Naive thymus-derived CD8-positive, alpha-beta T cell (primary cell): ENCODE results near the gene TCERG1L. TPM values are rescaled to one million over a fixed set of nuclear protein-coding genes. Genes with fewer than 3 reads are reported as not detected.

ENCODE experiments used
- ATAC-seq, 2 donors: fragments of 150-1000 bp; cut with Tn5 transposase in 1 of 2; sonication (Bioruptor Pico), chemical (Tn5 transposase) in 1 of 2; 1 replicate in 1 of 2; 2 replicates in 1 of 2; pipeline ENCODE4 v1.10.0; 2021; ENCODE audit warnings: mild to moderate bottlenecking in 2 of 2, moderate library complexity in 2 of 2
- POLR2A ChIA-PET: fragments of 350-600 bp; sonication (Branson Sonifier 250); formaldehyde crosslinking; loops from one replicate; lab custom pipeline; 2021; ENCODE audit warnings: antibody characterized with exemption; lab: Charles Lee
- DNase-seq, 10 donors: peaks; one replicate each; pipeline versions ENCODE4 v3.0.0 to v3.0.0-alpha.2; 2020 to 2022
- H3K27ac Mint-ChIP-seq, 10 donors: one replicate each; pipeline ENCODE4 v1.8.0; 2020 to 2022; ENCODE audit warnings: mild to moderate bottlenecking in 10 of 10, mixed read lengths in 10 of 10, moderate library complexity in 4 of 10, inconsistent platforms in 1 of 10
- H3K27me3 Mint-ChIP-seq, 5 donors: one replicate each; pipeline ENCODE4 v1.8.0; 2021 to 2022; ENCODE audit warnings: mixed read lengths in 5 of 5
- H3K36me3 Mint-ChIP-seq, 3 donors: one replicate each; pipeline ENCODE4 v1.8.0; 2020 to 2022; ENCODE audit warnings: mixed read lengths in 3 of 3, mild to moderate bottlenecking in 2 of 3, inconsistent platforms in 1 of 3
- H3K4me1 Mint-ChIP-seq, 4 donors: one replicate each; pipeline ENCODE4 v1.8.0; 2021 to 2022; ENCODE audit warnings: mixed read lengths in 4 of 4
- H3K4me3 Mint-ChIP-seq, 10 donors: one replicate each; pipeline ENCODE4 v1.8.0; 2020 to 2022; ENCODE audit warnings: mild to moderate bottlenecking in 10 of 10, mixed read lengths in 10 of 10, moderate library complexity in 6 of 10, inconsistent platforms in 1 of 10
- H3K9me3 Mint-ChIP-seq, 9 donors: one replicate each; pipeline ENCODE4 v1.8.0; 2020 to 2022; ENCODE audit warnings: mixed read lengths in 9 of 9, mild to moderate bottlenecking in 3 of 9, inconsistent platforms in 1 of 9, moderate library complexity in 1 of 9
- polyA plus RNA-seq, 3 donors: library from polyadenylated mRNA; unstranded; fragments of 300-500 nt; fragmentation: Illumina TruSeq; gene quantifications; one replicate each; pipeline ENCODE4 v1.2.3, GENCODE V29; 2021
- total RNA-seq, 8 experiments: library from RNA in 2 of 8; stranded (reverse) in 2 of 8; gene quantifications; one replicate each; pipeline ENCODE4 v1.2.3 and lab custom pipeline; 2021 to 2026

The TCERG1L gene
- total and polyA plus RNA-seq, 5 experiments from 2014 or later: 0.14 to 0.27 TPM; not detected in 3

- Mint-ChIP-seq H3K36me3 (no peaks in the 10 kb centered on the region), H3K4me1 (peaks cover 0 to 5% (median 0%) of the 10 kb centered on the region in 4 donors), H3K9me3 (no peaks in the 10 kb centered on the region), H3K27me3 (no peaks in the 10 kb centered on the region), H3K4me3 (no peak overlapping the region), H3K27ac (no peak overlapping the region)
- POLR2A ChIA-PET: no interaction called here
- DNase-seq (no peak), ATAC-seq (no peak)
Measured at GRCh38 chr10:131075218-131075770, 236.2 kb downstream of the TCERG1L start.

- no peaks in the 10 kb centered on the region for H3K4me1 Mint-ChIP-seq
- POLR2A ChIA-PET: no interaction called here
- no peaks in the 10 kb centered on the region for H3K36me3 Mint-ChIP-seq
- ATAC-seq: no peak
- no peaks in the 10 kb centered on the region for H3K27me3 Mint-ChIP-seq
- H3K27ac Mint-ChIP-seq: no peak overlapping the region
- H3K9me3 Mint-ChIP-seq: no peaks in the 10 kb centered on the region
- H3K4me3 Mint-ChIP-seq: no peak overlapping the region
- DNase-seq: no peak
Measured at GRCh38 chr10:131074682-131075081, 236.8 kb downstream of the TCERG1L start.

GRCh38 chr10:131073469-131074035, 238.0 kb downstream of the TCERG1L start:
- H3K4me1 Mint-ChIP-seq: no peaks in the 10 kb centered on the region
- POLR2A ChIA-PET: no interaction called here
- H3K27me3 Mint-ChIP-seq: no peaks in the 10 kb centered on the region
- H3K27ac Mint-ChIP-seq: no peak overlapping the region
- no peak overlapping the region for H3K4me3 Mint-ChIP-seq
- H3K9me3 Mint-ChIP-seq: no peaks in the 10 kb centered on the region
- no peak for DNase-seq
- no peaks in the 10 kb centered on the region for H3K36me3 Mint-ChIP-seq
- ATAC-seq: no peak

- no peak overlapping the region for H3K4me3 Mint-ChIP-seq
Measured at GRCh38 chr10:131072651-131073468, 238.7 kb downstream of the TCERG1L start.

GRCh38 chr10:131071721-131072120, 239.8 kb downstream of the TCERG1L start:
- H3K9me3 Mint-ChIP-seq: no peaks in the 10 kb centered on the region
- POLR2A ChIA-PET: no interaction called here
- H3K27ac Mint-ChIP-seq: no peak overlapping the region
- H3K36me3 Mint-ChIP-seq: no peaks in the 10 kb centered on the region
- no peak overlapping the region for H3K4me3 Mint-ChIP-seq
- DNase-seq (no peak), ATAC-seq (no peak)
- peaks cover 0 to 3% (median 0%) of the 10 kb centered on the region in 5 donors for H3K27me3 Mint-ChIP-seq
- no peaks in the 10 kb centered on the region for H3K4me1 Mint-ChIP-seq

More at GRCh38 chr10:131072651-131073468, 238.7 kb downstream of the TCERG1L start:
- POLR2A ChIA-PET: no interaction called here
- Mint-ChIP-seq H3K27me3 (no peaks in the 10 kb centered on the region), H3K36me3 (no peaks in the 10 kb centered on the region), H3K9me3 (no peaks in the 10 kb centered on the region), H3K27ac (no peak overlapping the region), H3K4me1 (no peaks in the 10 kb centered on the region)
- DNase-seq: no peak
- ATAC-seq: no peak

GRCh38 chr10:131070856-131071255, 240.7 kb downstream of the TCERG1L start:
- peaks cover 0 to 3% (median 0%) of the 10 kb centered on the region in 5 donors for H3K27me3 Mint-ChIP-seq
- POLR2A ChIA-PET: no interaction called here
- no peaks in the 10 kb centered on the region for H3K9me3 Mint-ChIP-seq
- H3K4me1 Mint-ChIP-seq: no peaks in the 10 kb centered on the region
- H3K27ac Mint-ChIP-seq: no peak overlapping the region
- DNase-seq: no peak
- no peak for ATAC-seq
- H3K4me3 Mint-ChIP-seq: no peak overlapping the region
- no peaks in the 10 kb centered on the region for H3K36me3 Mint-ChIP-seq

- no peak for ATAC-seq
Measured at GRCh38 chr10:131068760-131069159, 242.8 kb downstream of the TCERG1L start.

GRCh38 chr10:131068311-131068710, 243.2 kb downstream of the TCERG1L start:
- Mint-ChIP-seq H3K36me3 (no peaks in the 10 kb centered on the region), H3K27ac (no peak overlapping the region), H3K27me3 (peaks cover 0 to 5% (median 0%) of the 10 kb centered on the region in 5 donors), H3K9me3 (no peaks in the 10 kb centered on the region), H3K4me1 (no peaks in the 10 kb centered on the region), H3K4me3 (no peak overlapping the region)
- ATAC-seq: no peak
- DNase-seq: no peak
- POLR2A ChIA-PET: no interaction called here

More at GRCh38 chr10:131068760-131069159, 242.8 kb downstream of the TCERG1L start:
- Mint-ChIP-seq H3K27ac (no peak overlapping the region), H3K4me3 (no peak overlapping the region), H3K36me3 (no peaks in the 10 kb centered on the region), H3K4me1 (no peaks in the 10 kb centered on the region), H3K27me3 (peaks cover 0 to 3% (median 0%) of the 10 kb centered on the region in 5 donors), H3K9me3 (no peaks in the 10 kb centered on the region)
- POLR2A ChIA-PET: no interaction called here
- no peak for DNase-seq

- ATAC-seq: no peak
- H3K4me1 Mint-ChIP-seq: no peaks in the 10 kb centered on the region
Measured at GRCh38 chr10:131067690-131068089, 243.8 kb downstream of the TCERG1L start.

GRCh38 chr10:131065673-131066305, 245.7 kb downstream of the TCERG1L start:
- Mint-ChIP-seq H3K4me1 (no peaks in the 10 kb centered on the region), H3K27me3 (peaks cover 0 to 11% (median 0%) of the 10 kb centered on the region in 5 donors), H3K27ac (no peak overlapping the region), H3K36me3 (no peaks in the 10 kb centered on the region), H3K9me3 (no peaks in the 10 kb centered on the region), H3K4me3 (no peak overlapping the region)
- POLR2A ChIA-PET: no interaction called here
- DNase-seq (no peak), ATAC-seq (no peak)

More at GRCh38 chr10:131067690-131068089, 243.8 kb downstream of the TCERG1L start:
- no peaks in the 10 kb centered on the region for H3K9me3 Mint-ChIP-seq
- no peak for DNase-seq
- no peak overlapping the region for H3K27ac Mint-ChIP-seq
- POLR2A ChIA-PET: no interaction called here
- peaks cover 0 to 6% (median 0%) of the 10 kb centered on the region in 5 donors for H3K27me3 Mint-ChIP-seq
- H3K36me3 Mint-ChIP-seq: no peaks in the 10 kb centered on the region
- no peak overlapping the region for H3K4me3 Mint-ChIP-seq

- POLR2A ChIA-PET: no interaction called here
- Mint-ChIP-seq H3K36me3 (peaks cover 0 to under 1% (median 0%) of the 10 kb centered on the region in 3 donors), H3K27me3 (peaks cover 0 to 11% (median 0%) of the 10 kb centered on the region in 5 donors), H3K27ac (no peak overlapping the region), H3K4me1 (no peaks in the 10 kb centered on the region), H3K9me3 (peaks cover 0 to 8% (median 1%) of the 10 kb centered on the region in 9 donors), H3K4me3 (no peak overlapping the region)
- ATAC-seq (no peak), DNase-seq (no peak)
Measured at GRCh38 chr10:131063311-131063710, 248.2 kb downstream of the TCERG1L start.

- no peaks in the 10 kb centered on the region for H3K4me1 Mint-ChIP-seq
Measured at GRCh38 chr10:131062621-131063260, 248.8 kb downstream of the TCERG1L start.

More at GRCh38 chr10:131062621-131063260, 248.8 kb downstream of the TCERG1L start:
- no peak for DNase-seq
- Mint-ChIP-seq H3K36me3 (peaks cover 0 to 7% (median 0%) of the 10 kb centered on the region in 3 donors), H3K9me3 (peaks cover 0 to 10% (median 5%) of the 10 kb centered on the region in 9 donors), H3K27ac (no peak overlapping the region), H3K27me3 (peaks cover 0 to 11% (median 0%) of the 10 kb centered on the region in 5 donors), H3K4me3 (no peak overlapping the region)
- no peak for ATAC-seq
- POLR2A ChIA-PET: no interaction called here
